GM12892 (cell line): ENCODE results near the gene SUPT7L. TPM values are rescaled to one million over a fixed set of nuclear protein-coding genes. Genes with fewer than 3 reads are reported as not detected.

Source experiments
- DNase-seq: peaks from one replicate; pipeline ENCODE4 v3.0.0; 2011; ENCODE audit not compliant: insufficient read length
- FAIRE-seq: peaks from 2 replicates; lab custom pipeline; 2011; peaks lifted over from hg19 to GRCh38; lab: Jason Lieb, UNC
- POLR2A ChIP-seq: IDR thresholded peaks from 2 replicates; pipeline ENCODE4 v1.6.1; 2011; ENCODE audit warnings: low read depth, low read length, control low read depth
- POLR2AphosphoS5 ChIP-seq: IDR thresholded peaks from 2 replicates; pipeline ENCODE4 v1.6.1; 2011; ENCODE audit warnings: low read depth, low read length, control low read depth
- TAF1 ChIP-seq: IDR thresholded peaks from 2 replicates; pipeline ENCODE4 v1.6.1; 2011; ENCODE audit warnings: low read depth, mild to moderate bottlenecking, control low read depth, low read length, borderline replicate concordance
- polyA plus RNA-seq: library from polyadenylated mRNA; unstranded; fragments of >200 nt; gene quantifications from one replicate; pipeline ENCODE4 v1.2.1, GENCODE V29; 2012; ENCODE audit warnings: missing spikeins, inconsistent platforms; ENCODE audit not compliant: missing spikeins

SUPT7L gene
- 17.5 TPM for polyA plus RNA-seq

- DNase-seq, result peak; percentile 54
- TF ChIP-seq POLR2AphosphoS5 (peak; percentile 82), TAF1 (peak; percentile 98), POLR2A (peak; percentile 90)
- peak; percentile 95 for FAIRE-seq
Measured at GRCh38 chr2:27663285-27664153, at the start of gene SUPT7L, which contains the start of gene SLC4A1AP. TSS of gene SUPT7L (minus strand) at chr2:27663614. CDS start at chr2:27662192, 1,422 bp downstream. TSS of gene SLC4A1AP (plus strand) at chr2:27663889. CDS start at chr2:27663915, 26 bp downstream.

GRCh38 chr2:27713201-27713600, 49.8 kb upstream of the SUPT7L start:
- TF ChIP-seq POLR2AphosphoS5 (no peak), TAF1 (no peak), POLR2A (no peak)
- FAIRE-seq (no peak), DNase-seq (no peak)

- no peak for FAIRE-seq
- TF ChIP-seq POLR2A, result no peak
- TF ChIP-seq TAF1, result no peak
- no peak for TF ChIP-seq POLR2AphosphoS5
- DNase-seq, result no peak
Measured at GRCh38 chr2:27712522-27712921, 49.1 kb upstream of the SUPT7L start.

GRCh38 chr2:27711804-27712203, 48.4 kb upstream of the SUPT7L start:
- TF ChIP-seq POLR2A, result no peak
- TF ChIP-seq TAF1, result no peak
- TF ChIP-seq POLR2AphosphoS5, result no peak
- FAIRE-seq (no peak), DNase-seq (no peak)

- TF ChIP-seq TAF1 (no peak), POLR2A (no peak), POLR2AphosphoS5 (no peak)
- DNase-seq, result no peak
- no peak for FAIRE-seq
Measured at GRCh38 chr2:27710640-27711430, 47.4 kb upstream of the SUPT7L start.

GRCh38 chr2:27709960-27710575, 46.7 kb upstream of the SUPT7L start:
- FAIRE-seq, result no peak
- TF ChIP-seq POLR2A (no peak), POLR2AphosphoS5 (no peak), TAF1 (no peak)
- DNase-seq, result no peak

- DNase-seq, result no peak
- TF ChIP-seq TAF1 (no peak), POLR2AphosphoS5 (no peak), POLR2A (no peak)
- no peak for FAIRE-seq
Measured at GRCh38 chr2:27709326-27709725, 45.9 kb upstream of the SUPT7L start.

- TF ChIP-seq POLR2AphosphoS5 (no peak), TAF1 (no peak), POLR2A (no peak)
- DNase-seq, result no peak
- FAIRE-seq, result no peak
Measured at GRCh38 chr2:27708666-27709065, 45.3 kb upstream of the SUPT7L start.

GRCh38 chr2:27708257-27708654, 44.8 kb upstream of the SUPT7L start:
- TF ChIP-seq TAF1, result no peak
- TF ChIP-seq POLR2A, result no peak
- no peak for TF ChIP-seq POLR2AphosphoS5
- DNase-seq (no peak), FAIRE-seq (no peak)

- no peak for TF ChIP-seq POLR2A
- TF ChIP-seq POLR2AphosphoS5, result no peak
- no peak for TF ChIP-seq TAF1
- FAIRE-seq (no peak), DNase-seq (no peak)
Measured at GRCh38 chr2:27707462-27708256, 44.2 kb upstream of the SUPT7L start.
